ENCODE measurements around the gene IQCN. TPM values are rescaled to one million over a fixed set of nuclear protein-coding genes. Genes with fewer than 3 reads are reported as not detected.

Gene IQCN
- total RNA-seq, 2 experiments from 2014 or later = 0.38 to 1.1 TPM

GRCh38 chr19:18229474-18229873 is 44.8 kb downstream of the IQCN start:
- intact Hi-C loops (cut with micrococcal nuclease; ENCODE audit: unreplicated experiment) = loop anchor here (2.0 kb wide), 1 partner anchor 21 kb away; no protein-coding TSS in a partner anchor
- Histone ChIP-seq H3K27ac (ENCODE audit: low read depth, low read length, poor library complexity, severe bottlenecking) (no peak overlapping the region), H3K4me3 (ENCODE audit: low read depth, low read length, poor library complexity, severe bottlenecking) (no peak overlapping the region), H3K79me2 (ENCODE audit: insufficient read depth, low read depth, low read length) (no peaks in the 10 kb centered on the region), H2AFZ (ENCODE audit: low read length) (no peak overlapping the region), H3K4me1 (ENCODE audit: insufficient read depth, low read length, poor library complexity, severe bottlenecking) (peaks cover 64% of the 10 kb centered on the region), H4K20me1 (ENCODE audit: insufficient read depth, low read length) (no peaks in the 10 kb centered on the region), H3K9me2 (ENCODE audit: insufficient read depth, low read length) (no peaks in the 10 kb centered on the region), H3K36me3 (ENCODE audit: insufficient read depth, low read length) (no peaks in the 10 kb centered on the region), H3K4me2 (ENCODE audit: low read length) (no peak overlapping the region), H3K9me3 (ENCODE audit: low read length) (no peaks in the 10 kb centered on the region)
- ChIA-PET POLR2A (interaction anchor here (0.7 kb wide), 1 partner anchor 14 kb away, joined by 3 read pairs; no protein-coding TSS in a partner anchor), CTCF (ENCODE audit: unreplicated experiment) (no interaction called here)
- DNase-seq (ENCODE audit: low spot score) = no peak
- TF ChIP-seq CTCF (conservative IDR thresholded peaks at IDR 0.05; ENCODE audit: low read length) (peak; percentile 76), EZH2phosphoT487 (IDR thresholded peaks at IDR 0.05; ENCODE audit: borderline replicate concordance, low read depth, low read length) (no peak)
- BruUV-seq (replicated peaks) = no TSS peak

GRCh38 chr19:18227781-18228271 is 46.4 kb downstream of the IQCN start:
- Histone ChIP-seq H4K20me1 (ENCODE audit: insufficient read depth, low read length) (no peaks in the 10 kb centered on the region), H3K9me3 (ENCODE audit: low read length) (no peaks in the 10 kb centered on the region), H3K36me3 (ENCODE audit: insufficient read depth, low read length) (no peaks in the 10 kb centered on the region), H3K27ac (ENCODE audit: low read depth, low read length, poor library complexity, severe bottlenecking) (peak overlapping the region; percentile 16), H3K4me3 (ENCODE audit: low read depth, low read length, poor library complexity, severe bottlenecking) (no peak overlapping the region), H3K4me2 (ENCODE audit: low read length) (peak overlapping the region; percentile 55), H2AFZ (ENCODE audit: low read length) (no peak overlapping the region), H3K9me2 (ENCODE audit: insufficient read depth, low read length) (no peaks in the 10 kb centered on the region), H3K4me1 (ENCODE audit: insufficient read depth, low read length, poor library complexity, severe bottlenecking) (peaks cover 68% of the 10 kb centered on the region), H3K79me2 (ENCODE audit: insufficient read depth, low read depth, low read length) (no peaks in the 10 kb centered on the region)
- BruUV-seq (replicated peaks) = no TSS peak
- peak; percentile 67 for DNase-seq (ENCODE audit: low spot score)
- ChIA-PET POLR2A (no interaction called here), CTCF (ENCODE audit: unreplicated experiment) (no interaction called here)
- TF ChIP-seq EZH2phosphoT487 (IDR thresholded peaks at IDR 0.05; ENCODE audit: borderline replicate concordance, low read depth, low read length) = no peak
- TF ChIP-seq CTCF (conservative IDR thresholded peaks at IDR 0.05; ENCODE audit: low read length) = no peak
- intact Hi-C loops (cut with micrococcal nuclease; ENCODE audit: unreplicated experiment) = loop anchor here (2.0 kb wide), 1 partner anchor 23 kb away; no protein-coding TSS in a partner anchor

GRCh38 chr19:18226956-18227780 is 47.1 kb downstream of the IQCN start:
- Histone ChIP-seq H3K9me2 (ENCODE audit: insufficient read depth, low read length) (no peaks in the 10 kb centered on the region), H3K36me3 (ENCODE audit: insufficient read depth, low read length) (no peaks in the 10 kb centered on the region), H3K79me2 (ENCODE audit: insufficient read depth, low read depth, low read length) (no peaks in the 10 kb centered on the region), H3K4me3 (ENCODE audit: low read depth, low read length, poor library complexity, severe bottlenecking) (no peak overlapping the region), H3K27ac (ENCODE audit: low read depth, low read length, poor library complexity, severe bottlenecking) (peak overlapping the region; percentile 16), H3K4me1 (ENCODE audit: insufficient read depth, low read length, poor library complexity, severe bottlenecking) (peaks cover 61% of the 10 kb centered on the region), H2AFZ (ENCODE audit: low read length) (no peak overlapping the region), H3K4me2 (ENCODE audit: low read length) (peak overlapping the region; percentile 55), H3K9me3 (ENCODE audit: low read length) (no peaks in the 10 kb centered on the region), H4K20me1 (ENCODE audit: insufficient read depth, low read length) (no peaks in the 10 kb centered on the region)
- no TSS peak for BruUV-seq (replicated peaks)
- intact Hi-C loops (cut with micrococcal nuclease; ENCODE audit: unreplicated experiment) = no loop called here
- DNase-seq (ENCODE audit: low spot score) = no peak
- TF ChIP-seq EZH2phosphoT487 (IDR thresholded peaks at IDR 0.05; ENCODE audit: borderline replicate concordance, low read depth, low read length) (no peak), CTCF (conservative IDR thresholded peaks at IDR 0.05; ENCODE audit: low read length) (no peak)
- POLR2A ChIA-PET = no interaction called here
- CTCF ChIA-PET (ENCODE audit: unreplicated experiment) = no interaction called here
